ENCODE measurements around the gene KRTAP4-8. TPM values are rescaled to one million over a fixed set of nuclear protein-coding genes. Genes with fewer than 3 reads are reported as not detected.
"Not testable (repeated sequence)": the region's sequence is repeated elsewhere in the genome, so short reads cannot be mapped to it uniquely, and the experiment has no call there.

The KRTAP4-8 gene
- total and polyA plus RNA-seq, 2 donors (not counting 1 experiment from before 2014, with no cell fraction given): not detected

DNA sequence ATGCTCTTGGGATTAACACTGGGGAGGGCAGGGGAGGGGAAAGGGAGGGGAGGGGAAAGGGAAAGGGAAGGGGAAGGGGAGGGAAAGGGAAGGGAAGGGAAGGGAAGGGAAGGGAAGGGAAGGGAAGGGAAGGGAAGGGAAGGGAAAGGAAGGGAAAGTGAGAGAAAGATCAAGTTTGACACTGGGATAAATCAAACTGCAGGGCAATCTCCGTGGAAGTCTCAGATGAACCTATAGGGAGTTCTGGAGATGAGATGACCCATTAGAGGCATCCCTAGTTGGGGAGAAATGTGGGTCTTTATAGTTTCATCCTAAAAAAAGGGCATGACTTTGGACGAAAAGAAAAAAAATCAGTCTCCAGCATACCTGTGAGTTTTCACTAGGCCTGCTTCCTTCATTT, 23.8 kb upstream of the KRTAP4-8 start:
- DNase-seq (ENCODE audit: low read depth in 2 of 2): no peak
- Histone ChIP-seq H3K4me1 (ENCODE audit: control insufficient read depth, extremely low read depth, insufficient read depth, low read length) (no peaks in the 10 kb centered on the region), H4K20me1 (ENCODE audit: control insufficient read depth, extremely low read depth, insufficient read depth, low read length) (no peaks in the 10 kb centered on the region), H3K4me2 (ENCODE audit: extremely low read depth, insufficient read depth, low read length) (no peak overlapping the region), H3K9me3 (ENCODE audit: control insufficient read depth, insufficient read depth, low read depth, low read length) (no peaks in the 10 kb centered on the region), H3K27me3 (ENCODE audit: control insufficient read depth, insufficient read depth, low read length) (no peaks in the 10 kb centered on the region), H3K27ac (ENCODE audit: insufficient read depth, low read length) (no peak overlapping the region), H3K4me3 (replicated peaks in 1 of 4; ENCODE audit: control extremely low read depth in 1 of 4, insufficient read depth in 1 of 4, low read depth in 3 of 4, low read length in 4 of 4) (no peak overlapping the region), H3K9ac (ENCODE audit: insufficient read depth, low read length) (no peak overlapping the region), H2AFZ (ENCODE audit: low read length) (no peak overlapping the region), H3K79me2 (ENCODE audit: control insufficient read depth, insufficient read depth, low read length) (no peaks in the 10 kb centered on the region), H3K36me3 (ENCODE audit: control insufficient read depth, insufficient read depth, low read length) (no peaks in the 10 kb centered on the region)
- TF ChIP-seq EZH2 (IDR thresholded peaks at IDR 0.05; ENCODE audit: low read length, missing control alignments): no peak
- TF ChIP-seq, protein P1, sequence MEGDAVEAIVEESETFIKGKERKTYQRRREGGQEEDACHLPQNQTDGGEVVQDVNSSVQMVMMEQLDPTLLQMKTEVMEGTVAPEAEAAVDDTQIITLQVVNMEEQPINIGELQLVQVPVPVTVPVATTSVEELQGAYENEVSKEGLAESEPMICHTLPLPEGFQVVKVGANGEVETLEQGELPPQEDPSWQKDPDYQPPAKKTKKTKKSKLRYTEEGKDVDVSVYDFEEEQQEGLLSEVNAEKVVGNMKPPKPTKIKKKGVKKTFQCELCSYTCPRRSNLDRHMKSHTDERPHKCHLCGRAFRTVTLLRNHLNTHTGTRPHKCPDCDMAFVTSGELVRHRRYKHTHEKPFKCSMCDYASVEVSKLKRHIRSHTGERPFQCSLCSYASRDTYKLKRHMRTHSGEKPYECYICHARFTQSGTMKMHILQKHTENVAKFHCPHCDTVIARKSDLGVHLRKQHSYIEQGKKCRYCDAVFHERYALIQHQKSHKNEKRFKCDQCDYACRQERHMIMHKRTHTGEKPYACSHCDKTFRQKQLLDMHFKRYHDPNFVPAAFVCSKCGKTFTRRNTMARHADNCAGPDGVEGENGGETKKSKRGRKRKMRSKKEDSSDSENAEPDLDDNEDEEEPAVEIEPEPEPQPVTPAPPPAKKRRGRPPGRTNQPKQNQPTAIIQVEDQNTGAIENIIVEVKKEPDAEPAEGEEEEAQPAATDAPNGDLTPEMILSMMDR (conservative IDR thresholded peaks at IDR 0.05 in 1 of 2, IDR thresholded peaks at IDR 0.05 in 1 of 2; ENCODE audit: low read depth in 1 of 2, low read length in 2 of 2): no peak

DNA sequence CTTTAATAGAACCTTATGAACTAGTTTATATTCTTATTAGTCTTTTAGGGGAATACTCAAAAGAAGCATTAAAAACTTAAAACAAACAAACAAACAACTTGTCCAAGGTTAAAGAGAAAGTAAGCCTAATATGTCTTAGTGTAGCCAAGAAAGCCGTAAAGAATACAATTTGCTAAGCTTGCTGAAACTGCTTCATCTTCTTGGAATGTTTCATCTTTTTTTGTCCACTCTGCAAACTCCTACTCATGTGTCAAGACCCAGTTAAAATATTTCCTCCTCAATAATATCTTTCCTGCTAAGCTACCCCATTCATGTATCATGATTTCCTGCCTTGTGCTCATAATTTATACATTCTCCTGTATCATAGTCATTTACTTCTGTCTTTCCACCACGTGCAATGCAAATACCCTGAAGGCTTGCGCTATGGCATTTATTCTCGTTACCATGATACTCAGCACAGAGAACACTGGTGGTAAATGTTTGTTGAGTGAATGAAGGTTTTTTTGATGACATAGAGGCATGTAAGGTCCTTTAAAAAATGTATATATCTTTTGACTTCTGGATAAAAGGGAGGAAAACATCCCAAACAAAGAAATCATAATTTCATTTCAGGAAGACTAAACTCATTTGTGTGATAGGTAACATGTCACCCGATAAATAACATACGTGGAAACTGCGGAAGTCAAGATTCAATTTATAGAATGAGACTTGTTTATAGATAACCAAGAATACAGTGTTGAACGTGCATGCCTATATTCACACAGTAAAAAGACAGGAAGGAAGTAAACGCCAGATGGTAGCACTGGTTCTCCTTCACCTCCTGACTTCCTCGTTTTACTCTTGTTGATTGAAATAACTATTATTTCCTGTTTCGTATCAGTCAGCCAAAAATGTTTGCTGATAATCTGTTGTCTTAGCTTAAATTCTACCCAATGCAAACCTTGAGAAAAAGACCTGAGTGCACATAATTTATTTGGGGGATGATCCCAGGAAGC, 22.1 kb upstream of the KRTAP4-8 start:
- H3K4me1 ChIP-seq (ENCODE audit: control insufficient read depth, extremely low read depth, insufficient read depth, low read length); H4K20me1 ChIP-seq (ENCODE audit: control insufficient read depth, extremely low read depth, insufficient read depth, low read length); H3K4me3 ChIP-seq (replicated peaks in 1 of 4; ENCODE audit: control extremely low read depth in 1 of 4, insufficient read depth in 1 of 4, low read depth in 3 of 4, low read length in 4 of 4); DNase-seq (ENCODE audit: low read depth in 2 of 2); H3K79me2 ChIP-seq (ENCODE audit: control insufficient read depth, insufficient read depth, low read length); H3K27me3 ChIP-seq (ENCODE audit: control insufficient read depth, insufficient read depth, low read length); H2AFZ ChIP-seq (ENCODE audit: low read length); H3K9ac ChIP-seq (ENCODE audit: insufficient read depth, low read length); H3K36me3 ChIP-seq (ENCODE audit: control insufficient read depth, insufficient read depth, low read length); H3K9me3 ChIP-seq (ENCODE audit: control insufficient read depth, insufficient read depth, low read depth, low read length); H3K4me2 ChIP-seq (ENCODE audit: extremely low read depth, insufficient read depth, low read length); H3K27ac ChIP-seq (ENCODE audit: insufficient read depth, low read length): not testable (repeated sequence)

DNA sequence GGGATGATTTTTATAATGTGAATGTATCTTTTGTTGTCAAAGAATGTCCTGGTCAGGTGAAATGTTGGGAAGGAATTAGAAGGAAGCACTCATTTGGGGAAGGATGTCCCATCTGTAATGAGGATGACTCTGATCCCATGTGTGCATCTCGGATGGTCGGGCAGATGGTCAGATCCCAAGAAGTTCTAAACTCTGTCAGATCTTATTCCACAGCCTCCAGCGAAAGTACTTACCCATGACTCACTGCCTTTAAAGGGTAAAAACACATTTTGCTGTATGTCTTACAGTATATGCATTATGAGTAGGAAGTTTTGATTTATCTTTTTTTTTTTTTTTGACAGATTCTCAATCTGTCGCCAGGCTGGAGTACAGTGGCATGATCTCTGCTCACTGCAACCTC, 20.8 kb upstream of the KRTAP4-8 start:
- Histone ChIP-seq H3K79me2 (ENCODE audit: control insufficient read depth, insufficient read depth, low read length) (no peaks in the 10 kb centered on the region), H3K4me2 (ENCODE audit: extremely low read depth, insufficient read depth, low read length) (no peak overlapping the region), H3K9ac (ENCODE audit: insufficient read depth, low read length) (no peak overlapping the region), H3K4me3 (replicated peaks in 1 of 4; ENCODE audit: control extremely low read depth in 1 of 4, insufficient read depth in 1 of 4, low read depth in 3 of 4, low read length in 4 of 4) (no peak overlapping the region), H3K27me3 (ENCODE audit: control insufficient read depth, insufficient read depth, low read length) (no peaks in the 10 kb centered on the region), H4K20me1 (ENCODE audit: control insufficient read depth, extremely low read depth, insufficient read depth, low read length) (no peaks in the 10 kb centered on the region), H3K4me1 (ENCODE audit: control insufficient read depth, extremely low read depth, insufficient read depth, low read length) (no peaks in the 10 kb centered on the region), H3K36me3 (ENCODE audit: control insufficient read depth, insufficient read depth, low read length) (no peaks in the 10 kb centered on the region), H2AFZ (ENCODE audit: low read length) (no peak overlapping the region), H3K9me3 (ENCODE audit: control insufficient read depth, insufficient read depth, low read depth, low read length) (no peaks in the 10 kb centered on the region), H3K27ac (ENCODE audit: insufficient read depth, low read length) (no peak overlapping the region)
- peak in 1 of 2 donors; percentile 18 for DNase-seq (ENCODE audit: low read depth in 2 of 2)
- TF ChIP-seq EZH2 (IDR thresholded peaks at IDR 0.05; ENCODE audit: low read length, missing control alignments): no peak
- TF ChIP-seq, protein P1 (conservative IDR thresholded peaks at IDR 0.05 in 1 of 2, IDR thresholded peaks at IDR 0.05 in 1 of 2; ENCODE audit: low read depth in 1 of 2, low read length in 2 of 2): no peak

DNA sequence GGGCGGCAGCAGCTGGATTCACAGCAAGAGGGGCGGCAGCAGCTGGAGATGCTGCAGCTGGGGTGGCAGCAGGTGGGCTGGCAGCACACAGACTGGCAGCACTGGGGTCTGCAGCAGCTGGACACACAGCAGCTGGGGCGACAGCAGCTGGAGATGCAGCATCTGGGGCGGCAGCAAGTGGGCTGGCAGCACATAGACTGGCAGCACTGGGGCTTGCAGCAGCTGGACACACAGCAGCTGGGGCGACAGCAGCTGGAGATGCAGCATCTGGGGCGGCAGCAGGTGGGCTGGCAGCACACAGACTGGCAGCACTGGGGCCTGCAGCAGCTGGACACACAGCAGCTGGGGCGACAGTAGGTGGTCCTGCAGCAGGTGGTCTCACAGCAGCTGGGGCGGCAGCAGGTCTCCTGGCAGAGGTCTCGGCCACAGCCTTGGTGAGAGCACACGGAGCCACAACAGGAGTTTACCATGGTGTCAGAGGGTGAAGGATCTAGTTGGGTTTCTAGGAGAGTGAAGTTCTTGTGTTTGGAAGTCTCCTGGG, 20.0 kb upstream of the KRTAP4-8 start, which contains the start of gene KRTAP4-11:
Gene KRTAP4-11 (minus strand): TSS at position 528 of the 541 bp plus-strand sequence. CDS start 58 bp downstream, at position 470.
- H3K36me3 ChIP-seq (ENCODE audit: control insufficient read depth, insufficient read depth, low read length); DNase-seq (ENCODE audit: low read depth in 2 of 2); H3K79me2 ChIP-seq (ENCODE audit: control insufficient read depth, insufficient read depth, low read length); H3K4me2 ChIP-seq (ENCODE audit: extremely low read depth, insufficient read depth, low read length); H3K4me1 ChIP-seq (ENCODE audit: control insufficient read depth, extremely low read depth, insufficient read depth, low read length); H3K9ac ChIP-seq (ENCODE audit: insufficient read depth, low read length); H2AFZ ChIP-seq (ENCODE audit: low read length); H3K4me3 ChIP-seq (replicated peaks in 1 of 4; ENCODE audit: control extremely low read depth in 1 of 4, insufficient read depth in 1 of 4, low read depth in 3 of 4, low read length in 4 of 4); H3K27ac ChIP-seq (ENCODE audit: insufficient read depth, low read length); H3K27me3 ChIP-seq (ENCODE audit: control insufficient read depth, insufficient read depth, low read length); H3K9me3 ChIP-seq (ENCODE audit: control insufficient read depth, insufficient read depth, low read depth, low read length); H4K20me1 ChIP-seq (ENCODE audit: control insufficient read depth, extremely low read depth, insufficient read depth, low read length): not testable (repeated sequence)

All from fibroblast of lung (primary cell).